Uterus (tissue), 4 donors: ENCODE measurements around the gene ANP32B. TPM values are rescaled to one million over a fixed set of nuclear protein-coding genes. Genes with fewer than 3 reads are reported as not detected.

Experiments used
- DNase-seq, 2 donors: peaks; one replicate each; pipeline ENCODE4 v3.0.0-alpha.2; 2019 to 2020
- H3K27ac ChIP-seq, 2 donors: fragments of 200-600 bp; sonication (generic); 1 replicate in 1 of 2; 2 replicates in 1 of 2; pipeline ENCODE4 v1.5.1; 2016 to 2018
- H3K27me3 ChIP-seq, 2 donors: fragments of 200-600 bp; sonication (generic); one replicate each; pipeline ENCODE4 v1.5.1; 2018 to 2019; ENCODE audit warnings: control low read depth in 1 of 2
- H3K36me3 ChIP-seq, 2 donors: fragments of 200-600 bp; sonication (generic); one replicate each; pipeline ENCODE4 v1.5.1; 2019; ENCODE audit warnings: control low read depth in 1 of 2
- H3K4me1 ChIP-seq, 2 donors: fragments of 200-600 bp; sonication (generic); one replicate each; pipeline ENCODE4 v1.5.1; 2018 to 2019; ENCODE audit warnings: control low read depth in 1 of 2
- H3K4me3 ChIP-seq, 2 donors: fragments of 200-600 bp; sonication (generic); 1 replicate in 1 of 2; 2 replicates in 1 of 2; pipeline ENCODE4 v1.5.1; 2018 to 2019; ENCODE audit warnings: mild to moderate bottlenecking in 1 of 2
- H3K9me3 ChIP-seq, 2 donors: fragments of 200-600 bp; sonication (generic); one replicate each; pipeline ENCODE4 v1.5.1; 2019; ENCODE audit warnings: control low read depth in 1 of 2
- POLR2A ChIP-seq, 2 donors: fragments of 450-650 bp; IDR thresholded peaks; one replicate each; pipeline ENCODE4 v1.6.1; 2016; ENCODE audit warnings: antibody characterized with exemption in 2 of 2, mild to moderate bottlenecking in 1 of 2, moderate library complexity in 1 of 2
- intact Hi-C: fragments of 100-400 bp; cut with DNase I; formaldehyde crosslinking; loops from one replicate; pipeline ENCODE4 v1.15.1; 2023; ENCODE audit warnings: low total_unique reads
- total RNA-seq, 4 donors: library from RNA; depleted of rRNA in 3 of 4; stranded (reverse); fragments of >200 nt in 3 of 4; gene quantifications; one replicate each; pipeline versions ENCODE4 v1.1.0 to v1.2.4, GENCODE V29; 2014 to 2023
- TF ChIP-seq, protein P1 (sequence below), 4 experiments: fragments of 200-600 bp in 2 of 4; fragments of 450-650 bp in 2 of 4; sonication (generic) in 2 of 4; IDR thresholded peaks; one replicate each; pipeline ENCODE4 v1.5.1; 2016 to 2019; ENCODE audit warnings: antibody characterized with exemption in 4 of 4, mild to moderate bottlenecking in 2 of 4, moderate library complexity in 1 of 4
- donor health status: DM: yes; HTN: yes; CAD: no.

Gene ANP32B
- total RNA-seq, 4 donors from 2014 or later, result 9.3 to 162 (median 40.4) TPM

DNA sequence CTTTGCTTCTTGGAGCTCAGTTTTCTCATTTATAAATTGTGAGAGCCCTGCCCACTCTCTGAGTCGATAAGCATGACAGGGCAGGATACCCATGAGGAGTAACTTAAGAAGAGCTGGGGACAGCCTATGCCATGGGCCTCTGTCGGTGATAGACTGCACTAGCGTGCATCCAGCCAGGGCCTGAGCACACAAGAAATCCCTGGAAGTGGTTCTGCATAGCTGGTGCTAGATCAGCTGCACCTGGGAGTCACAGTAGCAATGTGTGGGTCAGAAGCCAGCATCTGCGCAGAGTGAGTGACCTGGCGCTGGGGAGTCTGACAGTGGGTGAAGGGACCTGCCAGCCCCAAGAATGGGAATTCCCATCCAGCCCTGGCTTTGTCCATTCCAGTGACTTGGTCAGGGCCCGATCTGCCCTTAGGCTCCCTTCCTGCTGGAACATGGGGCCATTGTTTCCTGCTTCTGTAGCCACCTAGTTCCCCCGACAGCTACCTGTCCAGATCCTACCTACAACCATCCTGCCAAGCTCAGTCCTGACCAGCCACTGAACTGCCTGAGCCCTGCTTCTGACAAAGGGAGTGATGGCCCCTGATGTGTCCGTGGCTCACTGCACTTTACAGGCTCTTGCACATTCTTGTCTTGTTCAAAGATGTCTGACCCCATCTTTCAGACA, 37.5 kb downstream of the ANP32B start:
- TF ChIP-seq, protein P1, sequence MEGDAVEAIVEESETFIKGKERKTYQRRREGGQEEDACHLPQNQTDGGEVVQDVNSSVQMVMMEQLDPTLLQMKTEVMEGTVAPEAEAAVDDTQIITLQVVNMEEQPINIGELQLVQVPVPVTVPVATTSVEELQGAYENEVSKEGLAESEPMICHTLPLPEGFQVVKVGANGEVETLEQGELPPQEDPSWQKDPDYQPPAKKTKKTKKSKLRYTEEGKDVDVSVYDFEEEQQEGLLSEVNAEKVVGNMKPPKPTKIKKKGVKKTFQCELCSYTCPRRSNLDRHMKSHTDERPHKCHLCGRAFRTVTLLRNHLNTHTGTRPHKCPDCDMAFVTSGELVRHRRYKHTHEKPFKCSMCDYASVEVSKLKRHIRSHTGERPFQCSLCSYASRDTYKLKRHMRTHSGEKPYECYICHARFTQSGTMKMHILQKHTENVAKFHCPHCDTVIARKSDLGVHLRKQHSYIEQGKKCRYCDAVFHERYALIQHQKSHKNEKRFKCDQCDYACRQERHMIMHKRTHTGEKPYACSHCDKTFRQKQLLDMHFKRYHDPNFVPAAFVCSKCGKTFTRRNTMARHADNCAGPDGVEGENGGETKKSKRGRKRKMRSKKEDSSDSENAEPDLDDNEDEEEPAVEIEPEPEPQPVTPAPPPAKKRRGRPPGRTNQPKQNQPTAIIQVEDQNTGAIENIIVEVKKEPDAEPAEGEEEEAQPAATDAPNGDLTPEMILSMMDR (IDR thresholded peaks at IDR 0.05), result no peak
- no peak for TF ChIP-seq POLR2A (IDR thresholded peaks at IDR 0.05)

DNA sequence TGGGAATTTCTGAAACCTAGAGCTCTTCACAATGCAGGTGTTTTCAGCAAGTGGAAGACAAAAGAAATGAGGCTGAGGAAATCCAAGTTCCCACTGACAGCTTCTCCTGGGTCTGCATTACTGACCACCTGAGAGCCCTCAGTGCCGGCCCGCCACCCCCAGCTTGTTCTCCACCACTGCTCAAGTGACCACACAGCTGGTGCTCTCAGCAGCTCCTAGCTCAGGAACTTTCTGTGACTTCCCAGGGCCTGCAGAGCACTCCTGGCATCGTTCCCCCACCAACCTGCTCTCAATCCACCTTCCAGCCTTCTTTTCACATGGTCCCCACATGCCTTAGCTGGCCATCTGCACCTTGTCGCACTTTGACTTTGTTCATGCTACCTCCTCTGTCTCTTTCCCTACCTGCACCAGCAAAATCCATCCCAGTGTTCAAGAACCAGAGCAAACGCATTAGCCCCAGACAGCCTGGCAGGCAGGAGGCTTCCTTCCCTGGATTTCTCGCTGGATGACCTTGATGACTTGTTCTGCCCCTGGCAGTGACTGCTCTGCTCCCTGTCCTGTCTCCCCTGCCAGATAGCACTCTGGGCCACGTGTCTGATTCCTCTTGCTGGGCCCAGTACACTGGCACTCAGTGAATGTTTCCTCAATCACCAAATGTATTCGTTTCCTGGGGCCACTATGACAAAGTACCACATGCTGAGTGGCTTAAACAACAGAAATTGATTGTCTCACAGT, 38.3 kb downstream of the ANP32B start:
- H3K4me3 ChIP-seq, result no peak overlapping the region
- no peak for DNase-seq
- TF ChIP-seq, protein P1 (IDR thresholded peaks at IDR 0.05), result no peak
- TF ChIP-seq POLR2A (IDR thresholded peaks at IDR 0.05), result no peak
- H3K36me3 ChIP-seq, result no peaks in the 10 kb centered on the region
- no peaks in the 10 kb centered on the region for H3K27me3 ChIP-seq
- H3K27ac ChIP-seq, result no peak overlapping the region
- intact Hi-C loops, result no loop called here
- H3K4me1 ChIP-seq, result no peaks in the 10 kb centered on the region
- H3K9me3 ChIP-seq, result no peaks in the 10 kb centered on the region

More for the DNA sequence above, 37.5 kb downstream of the ANP32B start:
- Histone ChIP-seq H3K27me3 (no peaks in the 10 kb centered on the region), H3K36me3 (no peaks in the 10 kb centered on the region), H3K4me1 (no peaks in the 10 kb centered on the region), H3K27ac (no peak overlapping the region), H3K4me3 (no peak overlapping the region), H3K9me3 (no peaks in the 10 kb centered on the region)
- intact Hi-C loops, result no loop called here
- no peak for DNase-seq

DNA sequence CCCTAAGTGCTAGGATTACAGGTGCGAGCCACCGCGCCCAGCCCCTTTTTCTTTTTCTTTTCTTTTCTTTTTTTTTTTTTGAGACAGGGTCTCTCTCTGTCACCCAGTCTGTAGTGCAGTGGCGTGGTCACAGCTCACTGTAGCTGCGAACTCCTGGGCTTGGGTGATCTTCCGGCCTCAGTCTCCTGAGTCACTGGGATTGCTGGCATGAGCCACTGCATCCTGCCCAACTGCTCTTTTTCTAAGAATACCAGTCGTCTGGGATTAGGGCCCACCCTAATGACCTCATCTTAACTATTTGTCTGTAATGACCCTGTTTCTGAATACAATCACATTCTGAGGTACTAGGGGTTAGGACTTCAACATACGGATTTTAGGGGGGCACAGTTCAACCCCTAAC, 39.3 kb downstream of the ANP32B start:
- Histone ChIP-seq H3K27ac (no peak overlapping the region), H3K27me3 (no peaks in the 10 kb centered on the region), H3K9me3 (no peaks in the 10 kb centered on the region), H3K4me3 (no peak overlapping the region), H3K4me1 (no peaks in the 10 kb centered on the region), H3K36me3 (no peaks in the 10 kb centered on the region)
- intact Hi-C loops, result no loop called here
- DNase-seq, result no peak
- TF ChIP-seq POLR2A (IDR thresholded peaks at IDR 0.05), result no peak

DNA sequence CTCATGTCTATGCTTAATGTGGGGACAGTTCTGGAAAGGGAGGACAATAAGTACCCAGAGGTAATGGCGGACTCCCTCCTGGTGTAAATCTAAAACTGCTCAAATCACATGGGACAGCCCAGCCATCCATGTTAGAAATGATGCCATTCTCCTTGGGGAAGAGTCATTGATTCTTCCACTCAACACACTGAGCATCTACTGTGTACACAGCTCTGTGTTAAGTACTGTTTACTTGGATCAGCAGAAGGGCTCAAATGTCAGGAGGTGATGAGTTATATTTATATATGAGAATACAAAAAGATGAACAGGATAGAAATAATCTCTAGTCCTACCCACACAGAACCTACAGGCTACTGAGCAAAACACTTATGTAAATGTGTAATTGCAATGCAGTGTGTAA, 41.6 kb downstream of the ANP32B start:
- Histone ChIP-seq H3K4me1 (no peaks in the 10 kb centered on the region), H3K27ac (no peak overlapping the region), H3K36me3 (no peaks in the 10 kb centered on the region), H3K27me3 (no peaks in the 10 kb centered on the region), H3K4me3 (no peak overlapping the region), H3K9me3 (no peaks in the 10 kb centered on the region)
- no peak for DNase-seq
- TF ChIP-seq, protein P1 (IDR thresholded peaks at IDR 0.05), result no peak
- no peak for TF ChIP-seq POLR2A (IDR thresholded peaks at IDR 0.05)
- intact Hi-C loops, result no loop called here

DNA sequence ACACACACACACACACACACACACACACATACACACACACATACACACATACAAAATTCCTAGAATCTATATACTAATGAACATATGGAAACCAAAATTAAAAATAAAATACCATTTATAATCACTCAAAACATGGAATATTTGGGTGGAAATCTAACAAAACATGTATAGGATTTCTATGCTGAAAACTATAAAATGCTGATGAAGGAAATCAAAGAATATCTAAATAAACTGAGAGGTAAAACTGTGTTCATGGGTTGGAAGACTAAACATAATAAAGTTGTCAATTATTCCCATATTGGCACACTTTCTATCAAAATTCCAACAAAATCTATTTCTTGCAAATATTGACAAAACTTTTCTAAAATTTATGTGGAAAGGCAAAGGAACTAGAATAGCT, 48.0 kb downstream of the ANP32B start:
- no peak for DNase-seq
- H3K27me3 ChIP-seq, result no peaks in the 10 kb centered on the region
- intact Hi-C loops, result no loop called here
- H3K4me3 ChIP-seq, result no peak overlapping the region
- H3K9me3 ChIP-seq, result no peaks in the 10 kb centered on the region
- H3K36me3 ChIP-seq, result no peaks in the 10 kb centered on the region
- no peak overlapping the region for H3K27ac ChIP-seq
- no peaks in the 10 kb centered on the region for H3K4me1 ChIP-seq
- TF ChIP-seq, protein P1 (IDR thresholded peaks at IDR 0.05), result no peak
- TF ChIP-seq POLR2A (IDR thresholded peaks at IDR 0.05), result no peak
